Measurements from ENCODE around the gene ATP5PO.

ATP5PO gene

GRCh38 chr21:33915368-33916199 lies at the start of gene ATP5PO:
Gene ATP5PO (minus strand): TSS chr21:33915804. CDS start chr21:33915763, 41 bp downstream.
- peak; percentile 93 to 94 for DNase-seq

- no peak for DNase-seq
Observed at GRCh38 chr21:33964706-33965325, 49.2 kb upstream of the ATP5PO start.

DNA sequence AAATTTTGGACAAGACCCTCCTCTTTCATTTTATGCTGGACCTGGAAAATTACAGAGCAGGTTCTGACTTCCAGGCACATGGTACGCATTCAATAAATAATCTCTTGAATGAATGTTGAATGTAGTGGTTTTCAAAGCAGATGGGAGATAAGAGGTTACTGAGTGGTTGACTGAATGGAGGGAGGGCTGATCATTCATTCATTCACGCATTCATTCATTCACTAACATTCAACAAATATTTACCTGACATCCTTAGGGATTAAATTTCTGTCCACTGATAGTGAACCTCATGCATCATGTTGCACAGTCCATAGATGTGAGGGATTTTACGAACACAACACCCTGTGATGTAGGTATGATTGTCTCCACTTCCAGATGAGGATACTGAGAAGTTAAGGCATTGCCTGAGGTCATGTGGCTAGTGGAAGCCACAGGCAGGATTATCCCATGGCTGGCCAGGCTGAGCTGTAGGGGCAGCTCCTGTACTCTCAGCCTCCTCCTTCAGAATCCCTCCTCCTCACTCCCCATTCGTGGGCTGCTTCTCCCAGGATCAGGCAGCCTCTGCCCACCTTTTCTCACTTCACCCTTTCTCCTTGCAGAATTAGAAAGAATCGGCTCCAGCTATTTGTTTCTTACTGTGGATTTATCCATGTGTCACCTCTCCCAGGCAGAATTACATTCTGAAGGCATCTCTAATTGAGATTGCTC lies 48.4 kb upstream of the ATP5PO start:
- no peak for DNase-seq

- DNase-seq: no peak
Observed at GRCh38 chr21:33962290-33962689, 46.7 kb upstream of the ATP5PO start.

GRCh38 chr21:33961061-33961460 lies 45.5 kb upstream of the ATP5PO start:
- no peak for DNase-seq

GRCh38 chr21:33959680-33960079 lies 44.1 kb upstream of the ATP5PO start:
- no peak for DNase-seq

GRCh38 chr21:33954395-33954794 lies 38.8 kb upstream of the ATP5PO start:
- DNase-seq: no peak

GRCh38 chr21:33951276-33952178 lies 35.9 kb upstream of the ATP5PO start:
- no peak for DNase-seq

GRCh38 chr21:33950431-33951079 lies 35.0 kb upstream of the ATP5PO start:
- no peak for DNase-seq

DNA sequence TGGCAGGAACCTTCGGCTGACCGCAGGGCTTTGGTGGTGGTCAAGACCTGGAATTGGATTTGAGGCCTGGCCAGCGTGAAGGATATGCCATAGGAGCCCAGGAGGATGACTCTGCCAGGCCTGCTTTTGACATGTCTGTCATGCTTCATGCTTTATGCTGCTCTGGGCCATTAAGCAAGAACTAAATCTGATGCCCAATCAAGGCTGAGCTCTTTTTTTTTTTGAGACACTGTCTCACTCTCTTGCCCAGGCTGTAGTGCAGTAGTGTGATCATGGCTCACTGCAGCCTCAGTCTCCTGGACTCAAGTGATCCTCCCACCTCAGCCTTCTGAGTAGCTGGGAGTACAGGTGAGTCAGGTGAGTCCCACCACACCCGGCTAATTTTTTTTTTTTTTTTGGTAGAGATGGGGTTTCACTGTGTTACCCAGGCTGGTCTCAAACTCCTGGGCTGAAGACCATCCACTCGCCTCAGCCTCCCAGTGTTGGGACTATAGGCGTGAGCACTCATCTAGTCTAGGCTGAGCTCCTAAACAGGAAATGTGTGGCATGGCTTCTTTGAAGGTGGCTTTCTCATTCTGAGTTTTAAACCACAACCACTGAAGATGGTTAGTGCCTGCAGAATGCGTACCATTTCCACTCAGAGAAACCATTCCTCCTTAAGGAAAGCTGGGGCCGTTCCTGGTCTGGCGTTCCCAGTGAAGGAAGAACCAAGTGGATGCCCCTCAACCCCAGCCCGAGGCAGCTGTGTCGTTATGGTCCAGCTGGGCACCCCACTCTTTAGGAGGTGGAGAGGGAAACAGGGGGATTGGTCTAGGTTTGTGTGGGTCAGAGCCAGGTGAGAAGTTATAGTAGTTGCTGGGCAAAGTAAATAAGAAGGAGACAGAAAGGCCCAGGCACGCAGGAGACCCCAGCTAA lies 34.2 kb upstream of the ATP5PO start:
- DNase-seq: peak; percentile 32 to 35

- no peak for DNase-seq
Observed at GRCh38 chr21:33948951-33949444, 33.4 kb upstream of the ATP5PO start.

DNA sequence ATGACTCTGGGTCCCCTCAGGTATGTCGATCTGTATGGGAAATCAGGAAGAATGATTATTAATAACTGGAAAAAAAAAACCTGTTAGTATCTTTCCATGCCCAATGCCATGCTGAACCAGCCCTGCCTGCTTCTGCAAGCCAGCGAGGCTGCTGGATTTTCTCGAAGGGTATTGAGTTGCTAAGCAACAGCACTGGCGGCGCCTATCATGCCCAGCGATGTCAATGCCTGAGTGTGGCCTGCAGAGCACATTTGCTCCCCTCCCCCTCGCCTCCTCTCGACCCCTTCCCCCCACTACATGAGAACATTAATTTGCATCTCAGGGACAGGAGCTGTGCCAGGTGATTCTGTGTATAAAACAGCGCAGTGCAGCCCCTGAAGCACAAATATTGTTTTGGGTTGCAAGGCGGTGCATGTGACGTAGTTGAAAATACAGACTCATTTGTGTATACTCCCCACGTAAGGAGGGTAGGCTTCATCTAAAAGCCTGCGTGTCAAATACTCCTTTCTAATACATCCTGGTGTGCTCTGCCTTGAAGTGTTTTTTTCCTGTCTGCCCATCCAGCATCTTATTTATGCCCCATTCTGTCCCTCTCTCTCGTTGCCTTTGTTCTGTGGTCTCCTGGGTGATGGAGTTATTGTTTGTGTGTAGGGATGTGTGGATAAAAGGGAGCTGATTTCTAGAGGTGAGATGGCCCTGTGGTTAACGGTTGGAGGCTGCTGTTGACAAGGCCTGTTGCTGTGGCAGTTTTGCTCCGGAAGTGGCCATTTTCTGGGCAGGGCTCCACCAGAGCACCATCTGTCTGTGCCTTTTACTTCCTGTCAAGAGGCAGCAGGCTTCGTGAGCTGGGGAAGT lies 32.7 kb upstream of the ATP5PO start:
- peak; percentile 56 to 58 for DNase-seq

DNA sequence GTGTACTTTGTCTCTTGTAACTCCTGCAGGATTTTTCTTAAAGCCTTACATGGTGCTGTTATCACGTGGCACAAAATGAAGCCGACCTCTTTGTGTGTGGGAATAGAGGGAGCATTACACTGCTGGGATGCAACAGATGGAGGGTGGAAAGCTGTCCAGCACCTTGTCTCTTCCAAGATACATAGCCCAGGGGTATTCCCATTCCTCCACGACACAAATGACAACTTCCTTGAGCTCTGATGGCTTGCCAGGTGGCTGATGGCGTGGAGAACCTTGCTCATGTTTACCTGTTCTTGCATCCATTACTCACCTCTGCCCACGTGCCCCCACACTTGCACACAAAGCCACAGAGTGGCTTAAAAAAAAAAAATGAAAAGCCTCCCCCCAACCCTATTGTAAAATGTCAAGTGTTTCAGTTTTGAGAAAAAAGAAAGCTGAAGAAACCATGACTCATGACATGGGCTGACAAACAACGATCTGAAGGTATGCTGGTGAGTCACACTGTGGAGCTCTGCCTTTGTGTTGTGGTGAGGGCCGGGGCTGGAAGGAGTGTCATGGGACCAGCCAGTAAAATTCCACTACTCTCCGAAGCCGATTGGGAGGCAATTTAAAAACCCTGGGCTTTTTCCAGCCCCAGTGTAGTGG lies 32.0 kb upstream of the ATP5PO start:
- DNase-seq: peak; percentile 78 to 85

DNA sequence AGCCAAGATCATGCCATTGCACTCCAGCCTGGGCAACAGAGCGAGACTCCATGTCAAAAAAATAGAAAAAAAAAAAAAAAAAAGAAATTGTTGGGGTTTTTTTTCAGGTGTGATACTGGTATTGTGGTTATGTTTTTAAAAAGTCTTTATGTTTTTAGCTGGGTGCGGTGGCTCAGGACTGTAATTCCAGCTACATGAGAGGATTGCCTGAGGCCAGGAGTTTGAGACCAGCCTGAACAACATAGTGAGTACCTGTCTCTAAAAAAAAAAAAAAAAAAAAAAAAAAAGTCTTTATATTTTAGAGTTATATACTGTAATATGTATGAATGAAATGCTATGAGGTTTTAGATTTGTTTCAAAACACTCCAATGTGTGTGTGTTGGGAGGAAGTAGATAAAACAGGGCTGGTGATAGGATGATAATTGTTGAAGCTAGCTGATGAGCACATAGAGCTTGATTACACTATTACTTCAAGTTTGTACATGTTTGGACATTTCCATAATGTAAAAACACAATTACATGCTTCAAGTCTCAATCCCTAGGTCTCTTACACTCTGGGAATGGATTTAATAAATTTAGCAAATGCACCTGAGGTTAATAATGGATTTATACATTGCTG lies 30.2 kb upstream of the ATP5PO start:
- no peak for DNase-seq

GRCh38 chr21:33944185-33944763 lies 28.7 kb upstream of the ATP5PO start:
- no peak for DNase-seq

DNA sequence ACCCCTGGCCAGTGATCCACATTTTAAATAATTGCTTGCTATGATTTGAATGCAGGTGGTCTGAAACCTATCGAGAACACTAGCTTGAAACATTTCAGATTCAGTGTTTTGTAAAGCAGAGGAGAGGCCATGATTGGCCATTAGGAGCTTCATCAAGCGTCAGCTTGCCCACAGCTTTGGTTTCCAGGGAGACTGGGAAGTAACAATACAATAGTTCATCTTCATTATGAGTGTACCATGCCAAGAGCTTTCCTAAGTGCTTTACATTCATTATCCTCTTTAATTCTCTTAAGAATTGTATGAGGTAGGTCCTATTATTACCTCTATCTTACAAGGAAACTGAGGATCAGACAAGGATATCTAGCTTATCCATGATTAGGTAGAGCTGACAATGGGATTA lies 27.7 kb upstream of the ATP5PO start:
- DNase-seq: no peak

DNA sequence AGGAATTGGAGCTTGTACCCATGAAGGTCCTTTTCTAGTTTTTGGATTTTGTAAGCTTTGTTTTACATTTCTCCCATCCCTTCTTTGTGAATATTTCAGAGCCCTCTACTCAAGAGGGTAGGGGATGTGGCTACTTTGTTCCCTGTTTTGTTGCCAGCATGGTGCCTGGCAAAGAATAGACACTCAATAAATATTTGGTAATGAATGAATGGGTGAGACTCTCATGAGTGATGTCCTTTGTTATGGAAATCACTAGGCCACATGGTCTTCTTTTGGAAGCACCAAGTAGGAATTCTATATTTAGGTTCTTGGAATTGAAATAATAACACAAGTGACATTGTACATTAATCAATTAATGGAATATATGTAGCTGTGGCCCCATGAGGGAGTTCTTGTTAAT lies 26.8 kb upstream of the ATP5PO start:
- DNase-seq: no peak

GRCh38 chr21:33940881-33941245 lies 25.3 kb upstream of the ATP5PO start:
- no peak for DNase-seq
